Activated T-cell treated with anti-CD3 and anti-CD28 coated beads for 4 hours (primary cell): ENCODE measurements around the gene NCAM1.

Experiments used
- DNase-seq: peaks from one replicate; pipeline ENCODE4 v3.0.0-alpha.2; 2020

NCAM1 gene

GRCh38 chr11:113091481-113091780, 130.2 kb downstream of the NCAM1 start:
- DNase-seq = no peak

DNA sequence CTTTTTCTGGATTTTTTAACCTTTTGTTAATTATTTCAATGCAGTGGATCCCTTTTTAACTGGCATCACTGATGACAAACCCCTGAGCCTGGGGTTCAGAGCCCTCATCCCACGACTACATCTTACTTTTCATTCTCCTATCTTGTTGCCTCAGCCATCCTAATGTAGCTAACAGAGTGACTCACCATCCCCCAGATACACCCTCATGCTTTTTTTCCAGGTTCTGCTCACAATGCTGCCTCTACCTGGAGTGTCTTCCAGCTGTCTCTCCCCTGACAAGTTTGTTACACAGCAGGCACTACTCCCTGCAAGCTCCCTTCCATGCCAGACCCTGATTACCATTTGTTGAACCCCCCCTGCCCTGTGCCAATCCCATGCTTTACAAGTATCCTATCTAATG, 135.4 kb downstream of the NCAM1 start:
- no peak for DNase-seq

GRCh38 chr11:113103932-113104690, 142.9 kb downstream of the NCAM1 start:
- no peak for DNase-seq

DNA sequence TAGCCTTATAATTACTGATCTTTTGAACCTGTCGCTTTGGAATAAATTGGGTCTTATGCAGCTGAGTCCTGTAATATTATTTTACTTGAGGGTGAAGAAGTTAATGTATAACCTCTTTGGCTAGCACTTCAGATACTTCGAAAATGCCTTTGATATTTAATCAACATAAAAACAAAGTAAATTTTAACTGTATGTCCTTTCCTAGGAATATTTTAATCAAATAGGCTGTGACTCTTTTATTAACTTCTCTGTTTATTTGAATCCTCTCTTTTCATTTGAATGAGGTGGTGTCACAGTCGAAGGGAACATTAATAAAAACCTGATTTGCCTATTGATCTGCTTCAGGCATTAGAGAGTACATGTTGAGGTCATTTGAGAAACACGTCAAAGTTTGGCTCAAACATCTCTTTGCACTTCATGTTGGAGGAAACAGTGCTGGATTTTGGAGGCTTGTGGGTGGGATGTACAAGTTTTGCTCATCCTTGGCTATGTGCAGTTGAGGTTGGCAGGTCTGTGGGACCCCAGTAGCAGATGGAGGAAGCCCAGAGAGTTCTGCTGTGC, 143.6 kb downstream of the NCAM1 start:
- no peak for DNase-seq

GRCh38 chr11:113105592-113105991, 144.4 kb downstream of the NCAM1 start:
- no peak for DNase-seq

DNA sequence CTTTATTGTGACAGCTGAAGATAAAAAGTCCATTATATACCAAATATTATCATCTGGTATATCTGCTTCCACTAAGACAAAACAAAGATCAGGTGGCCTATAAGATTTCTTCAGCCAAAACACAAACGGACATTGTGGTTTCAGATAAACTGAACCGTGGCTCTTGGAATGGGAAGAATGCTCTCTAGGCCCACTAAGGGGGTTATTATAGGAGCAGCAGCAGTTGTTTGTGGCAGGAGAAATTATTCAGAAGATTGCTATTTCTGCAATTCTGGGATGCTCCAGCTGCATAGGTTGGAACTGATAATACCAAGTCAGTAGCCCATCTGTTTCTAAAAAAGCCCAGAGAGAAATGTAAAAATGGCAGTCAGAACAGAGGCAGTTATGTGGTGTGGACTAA, 145.3 kb downstream of the NCAM1 start:
- no peak for DNase-seq

- no peak for DNase-seq
These were observed 148.8 kb downstream of the NCAM1 start for GRCh38 chr11:113110046-113110445.

GRCh38 chr11:113111156-113111555, 149.9 kb downstream of the NCAM1 start:
- no peak for DNase-seq

GRCh38 chr11:113112307-113112706, 151.1 kb downstream of the NCAM1 start:
- no peak for DNase-seq

DNA sequence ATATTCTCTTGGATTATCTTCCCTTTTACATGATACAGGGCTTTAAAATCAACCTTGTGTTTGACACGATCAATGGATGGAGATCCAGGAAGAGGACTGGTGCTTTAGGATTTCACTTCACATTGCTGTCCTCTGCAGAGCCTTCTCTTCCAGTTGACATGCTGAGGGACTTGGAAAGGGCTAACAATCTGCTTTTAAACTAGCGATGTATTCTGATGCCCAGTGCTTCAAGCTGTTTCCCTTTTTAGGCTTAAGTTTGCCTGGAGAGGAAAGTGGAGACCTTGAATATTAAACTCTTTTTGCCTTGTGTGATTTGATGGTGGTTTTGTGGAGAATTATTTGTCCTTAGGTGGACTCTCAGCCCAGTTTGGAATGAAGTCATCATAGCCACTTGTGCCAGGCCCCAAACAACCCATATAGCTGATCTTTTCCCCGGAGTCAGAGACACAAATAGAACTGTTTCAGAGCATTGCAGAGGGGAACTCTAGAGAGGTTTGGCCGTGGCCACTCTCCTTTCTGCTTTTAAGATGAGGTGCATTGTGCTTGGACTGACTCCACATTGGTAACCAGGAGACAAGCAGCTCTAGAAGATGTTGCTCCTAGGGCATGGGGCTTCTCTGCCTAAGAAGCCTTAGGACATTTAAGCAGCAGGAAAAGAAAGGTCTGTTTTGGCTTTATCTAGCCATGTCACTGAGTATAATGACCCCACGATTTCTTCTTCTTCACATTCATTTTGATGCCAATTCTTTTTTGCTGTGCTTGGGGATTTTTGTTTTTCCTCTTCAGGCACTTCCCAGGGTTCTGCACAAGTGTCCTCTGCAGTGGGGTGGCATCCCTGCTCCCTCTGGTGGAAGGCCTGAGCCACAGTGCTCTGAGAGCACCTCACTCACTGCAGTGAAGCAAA, 152.8 kb downstream of the NCAM1 start:
- DNase-seq = no peak

GRCh38 chr11:113114705-113115027, 153.4 kb downstream of the NCAM1 start:
- no peak for DNase-seq

DNA sequence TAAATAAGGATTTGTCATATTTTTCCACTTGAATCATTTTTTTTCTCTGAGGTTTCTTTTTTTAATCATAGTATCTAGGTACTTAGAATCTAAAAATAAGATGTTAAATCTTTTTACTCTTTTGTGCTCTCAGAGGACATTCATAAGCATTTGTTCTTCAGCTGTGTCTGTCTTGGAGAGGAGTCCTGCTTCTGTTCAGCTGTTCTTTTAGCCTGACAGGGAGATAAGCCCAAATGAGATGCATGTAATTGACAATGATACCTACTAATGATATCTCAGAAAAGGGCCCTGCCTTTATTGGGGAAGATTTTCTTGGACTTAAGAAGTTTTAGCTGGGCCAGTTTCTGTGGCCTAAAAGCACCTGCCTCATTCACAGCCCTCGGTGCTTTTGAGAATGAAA, 156.9 kb downstream of the NCAM1 start:
- no peak for DNase-seq

GRCh38 chr11:113119074-113119473, 157.9 kb downstream of the NCAM1 start:
- DNase-seq = no peak

- no peak for DNase-seq
These were observed 158.9 kb downstream of the NCAM1 start for GRCh38 chr11:113119966-113120736.

GRCh38 chr11:113121746-113122145, 160.5 kb downstream of the NCAM1 start:
- DNase-seq = no peak

- DNase-seq = no peak
These were observed 162.8 kb downstream of the NCAM1 start for GRCh38 chr11:113124006-113124405.

DNA sequence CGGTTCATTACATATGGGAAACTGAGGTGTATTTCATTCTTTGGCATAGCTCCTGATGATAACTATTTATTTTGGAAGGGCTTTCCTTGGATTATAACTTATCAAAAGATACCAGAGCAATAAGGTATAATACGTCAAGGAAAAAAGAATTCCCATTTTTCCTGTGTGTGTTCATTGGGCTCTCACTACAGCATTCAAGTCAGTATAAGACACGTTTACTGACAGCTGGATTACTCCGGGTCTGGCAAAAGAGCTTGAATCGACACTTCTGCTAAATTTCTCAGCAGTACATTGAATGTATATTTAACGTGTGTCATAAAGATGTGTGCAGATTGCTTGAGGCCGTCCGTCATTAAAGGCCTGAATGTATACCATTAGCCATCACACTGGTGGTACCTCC, 163.4 kb downstream of the NCAM1 start:
- no peak for DNase-seq

GRCh38 chr11:113129261-113129992, 168.2 kb downstream of the NCAM1 start:
- DNase-seq = no peak

DNA sequence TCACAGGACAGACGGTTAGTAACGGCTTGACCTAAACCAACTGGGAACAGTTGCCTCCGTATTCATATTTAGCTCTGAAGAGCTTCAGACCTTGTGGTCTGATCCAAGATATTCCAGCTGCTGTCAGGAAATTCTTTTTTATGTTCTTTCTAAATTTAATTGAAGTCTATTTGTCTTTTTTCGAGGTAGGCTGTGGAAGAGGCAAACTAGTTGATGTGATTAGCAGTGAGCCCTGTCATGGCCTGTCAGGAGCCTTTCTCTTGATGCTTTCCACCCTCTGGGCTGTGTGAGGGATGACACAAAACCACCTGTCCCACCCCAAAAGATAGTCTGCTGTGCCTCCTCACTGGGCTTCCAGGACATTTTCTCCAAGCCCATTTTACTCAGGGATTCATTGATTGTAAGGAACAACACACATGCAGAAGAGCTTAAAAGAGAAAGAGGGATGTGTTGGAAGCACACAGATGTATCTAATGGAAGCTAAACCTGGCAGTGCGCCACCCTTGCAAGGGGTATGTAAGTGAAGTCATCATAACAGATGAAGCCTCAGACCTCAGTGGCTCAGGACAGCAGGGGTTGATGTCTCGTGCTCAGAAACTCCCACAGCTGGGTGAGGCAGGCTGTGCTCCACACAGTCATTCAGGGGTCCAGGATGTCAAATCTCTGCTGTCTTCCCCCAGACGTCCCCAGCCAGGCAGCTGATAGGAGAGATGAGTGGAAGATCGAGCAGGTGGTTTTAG, 170.0 kb downstream of the NCAM1 start:
- no peak for DNase-seq

- no peak for DNase-seq
These were observed 171.9 kb downstream of the NCAM1 start for GRCh38 chr11:113133071-113133470.

- no peak for DNase-seq
These were observed 173.4 kb downstream of the NCAM1 start for GRCh38 chr11:113134626-113135025.
